ENCODE measurements around the gene STX16. TPM values are rescaled to one million over a fixed set of nuclear protein-coding genes. Genes with fewer than 3 reads are reported as not detected.
"Not testable (repeated sequence)": the region's sequence is repeated elsewhere in the genome, so short reads cannot be mapped to it uniquely, and the experiment has no call there.

Gene STX16
- total RNA-seq, 1 donor from 2014 or later = 23.8 TPM

GRCh38 chr20:58647796-58648501 is 3.1 kb upstream of the STX16 start:
- intact Hi-C loops (cut with DNase I) = no loop called here
- no peak for ATAC-seq
- no peak for DNase-seq (ENCODE audit: missing footprints)

GRCh38 chr20:58648502-58648825 is 2.6 kb upstream of the STX16 start:
- intact Hi-C loops (cut with DNase I); ATAC-seq; DNase-seq (ENCODE audit: missing footprints): not testable (repeated sequence)

GRCh38 chr20:58649288-58650180 is 1.5 kb upstream of the STX16 start:
- intact Hi-C loops (cut with DNase I) = loop anchor here (2.0 to 5.0 kb wide), 4 partner anchors 43 to 413 kb away; partner anchors contain the start of genes GNAS, GNAS-AS1, NPEPL1 and RAB22A
- ATAC-seq (no peak), DNase-seq (ENCODE audit: missing footprints) (peak; percentile 71)

DNA sequence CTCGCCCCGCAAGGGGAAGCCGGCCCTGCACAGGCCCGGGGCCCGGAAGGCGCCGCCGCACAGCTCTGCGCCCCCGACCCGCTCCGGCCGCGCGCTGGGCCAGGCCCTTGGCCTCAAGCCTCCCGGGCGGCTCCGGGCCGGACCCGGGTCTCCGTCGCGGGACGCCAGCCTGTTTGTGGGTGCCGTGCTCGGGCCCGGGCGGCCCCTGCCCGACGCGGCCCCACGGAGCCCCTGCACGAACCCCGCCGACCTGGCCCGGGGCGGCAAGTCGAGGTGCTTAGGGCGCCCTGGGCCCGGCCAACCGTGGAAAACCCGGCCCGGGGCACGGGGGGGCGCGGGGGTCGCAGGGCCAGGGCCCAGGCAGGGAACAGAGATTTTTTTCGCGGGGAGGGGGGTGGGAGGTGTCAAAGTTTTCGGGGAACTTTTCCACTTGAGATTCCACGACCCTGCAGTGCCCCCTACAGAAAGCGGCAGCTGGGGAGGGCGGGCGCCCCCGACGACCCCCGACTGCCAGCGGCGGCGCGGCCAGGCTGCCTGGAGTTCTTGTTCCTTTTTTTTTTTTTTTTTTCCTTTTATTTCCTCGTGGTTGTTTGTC is 805 bp upstream of the STX16 start:
- intact Hi-C loops (cut with DNase I) = loop anchor here (2.0 to 5.0 kb wide), 4 partner anchors 43 to 413 kb away; partner anchors contain the start of genes GNAS, GNAS-AS1, NPEPL1 and RAB22A
- ATAC-seq = peak; percentile 17
- peak; percentile 76 for DNase-seq (ENCODE audit: missing footprints)

GRCh38 chr20:58651559-58651945 is 469 bp downstream of the STX16 start:
- DNase-seq (ENCODE audit: missing footprints) (no peak), ATAC-seq (no peak)
- intact Hi-C loops (cut with DNase I) = loop anchor here (2.0 to 5.0 kb wide), 4 partner anchors 41 to 415 kb away; partner anchors contain the start of genes GNAS, GNAS-AS1, NPEPL1 and RAB22A

- intact Hi-C loops (cut with DNase I) = loop anchor here (2.0 to 5.0 kb wide), 4 partner anchors 41 to 415 kb away; partner anchors contain the start of genes GNAS, GNAS-AS1, NPEPL1 and RAB22A
- ATAC-seq (no peak), DNase-seq (ENCODE audit: missing footprints) (peak; percentile 81)
These were observed 993 bp downstream of the STX16 start for GRCh38 chr20:58651946-58652605.

- ATAC-seq (no peak), DNase-seq (ENCODE audit: missing footprints) (no peak)
- intact Hi-C loops (cut with DNase I) = loop anchor here (5.0 kb wide), 2 partner anchors 200 to 345 kb away; partner anchors contain the start of genes GNAS, GNAS-AS1 and RAB22A
These were observed 1.7 kb downstream of the STX16 start for GRCh38 chr20:58652606-58653294.

DNA sequence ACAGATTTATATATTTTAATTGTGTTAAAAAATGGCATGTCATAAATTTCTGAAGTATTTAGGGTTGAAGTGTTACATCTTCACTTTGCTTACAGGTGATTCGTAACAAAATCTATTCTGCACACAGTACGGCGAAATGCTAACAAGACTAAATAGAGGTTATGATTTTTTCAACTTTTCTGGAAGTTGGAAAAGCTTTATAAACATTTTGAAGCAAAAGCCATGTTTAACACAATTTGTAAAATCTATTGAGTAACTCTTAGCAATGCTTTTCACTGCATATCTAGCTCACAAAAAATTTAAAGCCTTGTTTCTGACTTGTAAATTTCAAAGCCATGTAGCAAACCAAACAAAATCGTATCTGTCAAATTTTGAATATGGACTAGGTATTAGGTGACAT is 3.3 kb downstream of the STX16 start:
- DNase-seq (ENCODE audit: missing footprints) (no peak), ATAC-seq (no peak)
- intact Hi-C loops (cut with DNase I) = loop anchor here (5.0 kb wide), 2 partner anchors 198 to 347 kb away; partner anchors contain the start of genes GNAS, GNAS-AS1 and RAB22A

GRCh38 chr20:58655328-58656107 is 4.4 kb downstream of the STX16 start:
- ATAC-seq = no peak
- intact Hi-C loops (cut with DNase I) = no loop called here

GRCh38 chr20:58656831-58657230 is 5.7 kb downstream of the STX16 start:
- DNase-seq (ENCODE audit: missing footprints) (no peak), ATAC-seq (no peak)
- intact Hi-C loops (cut with DNase I) = no loop called here

More at GRCh38 chr20:58655328-58656107, 4.4 kb downstream of the STX16 start:
- DNase-seq (ENCODE audit: missing footprints) = no peak

DNA sequence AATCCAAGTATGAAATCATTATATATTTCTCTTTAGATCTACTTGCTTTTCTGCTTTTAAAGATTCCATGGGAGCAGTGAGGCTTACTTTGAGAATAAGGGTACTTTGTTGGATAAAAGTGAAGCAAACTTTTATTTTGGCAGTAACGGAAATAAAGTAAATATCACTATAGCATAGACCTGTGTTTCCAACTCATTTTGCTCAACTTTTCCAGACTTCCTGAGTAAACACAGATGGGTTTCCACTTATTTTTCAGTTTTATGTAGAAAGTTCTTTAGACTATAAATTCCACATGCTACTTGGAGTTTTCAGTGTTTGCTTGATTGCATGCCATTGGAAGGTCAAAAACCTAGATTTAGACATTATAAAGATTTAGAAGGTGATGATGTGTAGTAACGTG is 6.2 kb downstream of the STX16 start:
- ATAC-seq = no peak
- intact Hi-C loops (cut with DNase I) = no loop called here

DNA sequence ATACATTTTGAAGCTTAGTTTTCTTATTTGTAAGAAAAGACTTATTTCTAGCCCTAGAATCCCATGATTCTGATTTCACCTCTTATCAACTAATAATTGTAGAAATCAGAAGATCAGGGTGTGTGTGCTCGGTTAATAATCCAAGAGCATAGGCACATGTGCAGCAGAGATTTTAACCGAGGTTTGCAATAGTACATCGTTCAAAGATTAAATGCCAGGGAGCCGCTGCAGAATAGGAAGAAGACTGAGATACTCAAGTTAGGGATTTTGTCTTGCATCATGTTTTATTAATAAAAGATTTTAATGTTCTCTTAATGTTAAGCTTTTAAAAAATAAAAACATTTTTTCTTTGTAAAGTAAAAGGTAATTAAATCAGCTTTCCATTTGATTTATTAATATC is 6.9 kb downstream of the STX16 start:
- intact Hi-C loops (cut with DNase I) = no loop called here
- ATAC-seq = no peak
- no peak for DNase-seq (ENCODE audit: missing footprints)

More for the DNA sequence above, 6.2 kb downstream of the STX16 start:
- DNase-seq (ENCODE audit: missing footprints) = no peak

GRCh38 chr20:58658760-58659159 is 7.7 kb downstream of the STX16 start:
- DNase-seq (ENCODE audit: missing footprints) (no peak), ATAC-seq (no peak)
- intact Hi-C loops (cut with DNase I) = no loop called here

DNA sequence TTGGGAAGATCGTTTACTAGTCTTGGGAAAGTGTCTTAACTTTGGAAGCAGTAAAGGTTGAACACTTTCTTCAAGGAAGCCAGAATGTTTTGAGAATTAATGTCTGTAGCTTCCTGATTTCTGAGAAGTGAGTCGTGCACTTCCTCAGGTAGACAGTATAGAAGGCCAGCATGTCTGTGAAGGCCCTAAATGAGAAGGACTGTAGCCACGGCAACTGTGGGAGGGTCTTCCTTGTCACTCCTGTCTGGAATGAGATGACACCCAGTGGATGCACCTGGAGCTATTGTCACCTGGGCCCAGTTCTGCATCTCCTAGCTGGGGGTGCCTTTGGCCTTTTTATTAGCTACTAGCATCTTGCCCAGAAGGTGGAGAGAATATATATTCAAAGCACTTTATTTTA is 8.8 kb downstream of the STX16 start:
- ATAC-seq (no peak), DNase-seq (ENCODE audit: missing footprints) (no peak)
- intact Hi-C loops (cut with DNase I) = no loop called here

GRCh38 chr20:58660855-58661597 is 9.9 kb downstream of the STX16 start:
- intact Hi-C loops (cut with DNase I) = no loop called here
- DNase-seq (ENCODE audit: missing footprints) (no peak), ATAC-seq (no peak)

GRCh38 chr20:58661598-58662473 is 10.8 kb downstream of the STX16 start:
- ATAC-seq (no peak), DNase-seq (ENCODE audit: missing footprints) (no peak)
- intact Hi-C loops (cut with DNase I) = no loop called here
